ENCODE measurements around the gene IDH3G. TPM values are rescaled to one million over a fixed set of nuclear protein-coding genes. Genes with fewer than 3 reads are reported as not detected.

Gene IDH3G
- total and polyA plus RNA-seq, 2 experiments from 2014 or later = 41.4 to 49.0 TPM

GRCh38 chrX:153763989-153764755 lies 30.0 kb downstream of the IDH3G start, which contains the start of gene PLXNB3 (continued):
- TF ChIP-seq EZH2phosphoT487 (IDR thresholded peaks at IDR 0.05; ENCODE audit: unreplicated experiment) (no peak), ZNF331 (CRISPR knock-in tag; IDR thresholded peaks at IDR 0.05; ENCODE audit: low read depth) (no peak)

- Histone ChIP-seq H3K36me3 (ENCODE audit: insufficient read depth) (no peaks in the 10 kb centered on the region), H3K4me1 (ENCODE audit: insufficient read depth) (no peaks in the 10 kb centered on the region), H2AFZ (no peak overlapping the region), H3K4me2 (no peak overlapping the region), H3K9me2 (ENCODE audit: insufficient read depth) (no peaks in the 10 kb centered on the region), H3F3A (replicated peaks; ENCODE audit: low read depth) (no peaks in the 10 kb centered on the region), H3K79me2 (replicated peaks; ENCODE audit: insufficient read depth) (no peaks in the 10 kb centered on the region), H4K20me1 (replicated peaks; ENCODE audit: insufficient read depth) (no peaks in the 10 kb centered on the region), H3K4me3 (no peak overlapping the region), H3K27me3 (ENCODE audit: insufficient read depth) (no peaks in the 10 kb centered on the region), H3K27ac (ENCODE audit: low read depth) (no peak overlapping the region)
- no peaks in the 10 kb centered on the region for H3K36me3 Mint-ChIP-seq (ENCODE audit: low read depth)
- ATAC-seq (no peak), DNase-seq (ENCODE audit: low spot score) (no peak)
- H3K9me3 Mint-ChIP-seq = no peaks in the 10 kb centered on the region
- H3K27ac Mint-ChIP-seq = no peak overlapping the region
- no peak overlapping the region for H3K4me3 Mint-ChIP-seq
- peaks cover 5% of the 10 kb centered on the region; the same call in 2 of the 3 replicates for H3K4me1 Mint-ChIP-seq
- peaks cover 6% of the 10 kb centered on the region for H3K27me3 Mint-ChIP-seq (ENCODE audit: insufficient read depth, low read depth, poor library complexity)
- TF ChIP-seq EZH2 (IDR thresholded peaks at IDR 0.05; ENCODE audit: low read depth, unreplicated experiment) (no peak), ETS1 (IDR thresholded peaks at IDR 0.05) (no peak), JUNB (IDR thresholded peaks at IDR 0.05; ENCODE audit: unreplicated experiment) (no peak), EZH2phosphoT487 (IDR thresholded peaks at IDR 0.05; ENCODE audit: unreplicated experiment) (no peak), ZNF331 (CRISPR knock-in tag; IDR thresholded peaks at IDR 0.05; ENCODE audit: low read depth) (no peak), NANOG (IDR thresholded peaks at IDR 0.05; ENCODE audit: borderline replicate concordance) (no peak), STAT1 (IDR thresholded peaks at IDR 0.05; ENCODE audit: unreplicated experiment) (no peak), CREB1 (CRISPR knock-in tag; IDR thresholded peaks at IDR 0.05; ENCODE audit: low read depth) (no peak), ZNF114 (CRISPR knock-in tag; IDR thresholded peaks at IDR 0.05) (no peak), ZNF462 (CRISPR knock-in tag; IDR thresholded peaks at IDR 0.05) (no peak), CTCF (conservative IDR thresholded peaks at IDR 0.05; ENCODE audit: low read depth in 2 of 2) (no peak), POLR2AphosphoS5 (IDR thresholded peaks at IDR 0.05; ENCODE audit: low read depth) (no peak)
These were observed 30.8 kb downstream of the IDH3G start for GRCh38 chrX:153763298-153763932.
